Measurements from ENCODE around the gene MRPS34.

- no peak for TF ChIP-seq CTCF (IDR thresholded peaks at IDR 0.05)
- TF ChIP-seq POLR2A (IDR thresholded peaks at IDR 0.05): no peak
These were observed 27.6 kb downstream of the MRPS34 start for GRCh38 chr16:1745181-1745899.
